Measurements from ENCODE around the gene TBC1D13.
A peak's percentile ranks its signal among the peaks of the same experiment; 100 is the strongest.
"Not testable (repeated sequence)": the region's sequence is repeated elsewhere in the genome, so short reads cannot be mapped to it uniquely, and the experiment has no call there.

The TBC1D13 gene

GRCh38 chr9:128785427-128785826 lies 1.6 kb upstream of the TBC1D13 start:
- no peak for DNase-seq (ENCODE audit: low read depth in 2 of 2)

GRCh38 chr9:128787659-128788058 lies 606 bp downstream of the TBC1D13 start:
- DNase-seq (ENCODE audit: low read depth in 2 of 2) = no peak

DNA sequence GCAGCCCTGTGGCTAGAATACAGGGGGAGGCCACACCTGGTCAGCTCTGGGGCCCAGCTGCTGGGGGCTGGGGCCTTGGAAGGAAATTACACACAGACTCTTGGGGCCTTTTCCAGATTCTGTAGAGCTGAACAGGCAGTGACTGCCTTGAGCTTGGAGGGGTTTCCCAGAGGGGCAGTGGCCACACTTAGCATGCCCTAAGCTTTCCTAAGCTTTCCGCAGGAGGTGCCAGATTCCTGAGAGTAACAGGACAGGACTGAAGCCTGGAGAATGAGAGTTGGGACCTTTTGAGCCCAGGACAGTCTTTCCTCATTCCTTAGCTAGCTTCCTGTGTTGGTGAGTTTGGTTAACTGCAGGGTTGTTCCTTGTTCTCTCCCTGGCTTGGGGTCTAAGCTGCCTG lies 1.4 kb downstream of the TBC1D13 start:
- no peak for DNase-seq (ENCODE audit: low read depth in 2 of 2)

- DNase-seq (ENCODE audit: low read depth in 2 of 2) = no peak
These were observed 3.5 kb downstream of the TBC1D13 start for GRCh38 chr9:128790536-128790935.

- DNase-seq (ENCODE audit: low read depth in 2 of 2) = no peak
These were observed 5.1 kb downstream of the TBC1D13 start for GRCh38 chr9:128792134-128792533.

DNA sequence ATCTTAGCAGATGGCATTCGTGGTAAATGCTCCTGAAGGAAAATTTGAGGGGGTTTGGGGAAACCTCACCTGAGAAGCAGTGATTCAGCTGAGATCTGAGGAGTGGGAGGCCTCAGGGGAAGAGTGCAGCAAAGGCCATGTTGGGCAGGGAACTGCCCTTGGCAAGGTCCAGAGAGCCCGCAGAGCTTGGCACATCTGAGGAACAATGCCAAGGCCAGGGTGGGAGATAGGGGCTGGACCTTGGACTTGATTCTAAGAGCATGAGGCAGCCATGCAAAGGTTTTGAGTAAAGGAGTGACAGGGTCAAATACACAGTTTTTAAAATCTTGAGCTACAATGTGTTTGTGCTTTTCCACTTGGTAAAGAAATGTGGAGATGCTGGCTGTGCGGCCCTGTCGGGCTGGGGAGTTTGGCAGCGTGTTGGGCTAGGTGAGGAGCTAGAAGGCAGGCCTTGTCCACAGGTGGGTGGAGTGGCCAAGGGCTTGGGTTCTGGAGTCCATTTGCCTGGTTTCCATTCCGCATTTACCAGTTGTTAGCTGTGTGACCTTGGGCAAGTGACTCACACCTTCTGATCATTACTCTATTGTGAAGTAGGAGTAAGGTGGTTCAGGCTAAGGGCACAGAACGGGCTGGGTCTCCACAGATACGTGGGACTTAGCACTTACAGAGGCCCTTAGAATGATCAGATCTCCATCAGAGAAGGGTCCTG lies 6.1 kb downstream of the TBC1D13 start:
- DNase-seq (ENCODE audit: low read depth in 2 of 2) = no peak

DNA sequence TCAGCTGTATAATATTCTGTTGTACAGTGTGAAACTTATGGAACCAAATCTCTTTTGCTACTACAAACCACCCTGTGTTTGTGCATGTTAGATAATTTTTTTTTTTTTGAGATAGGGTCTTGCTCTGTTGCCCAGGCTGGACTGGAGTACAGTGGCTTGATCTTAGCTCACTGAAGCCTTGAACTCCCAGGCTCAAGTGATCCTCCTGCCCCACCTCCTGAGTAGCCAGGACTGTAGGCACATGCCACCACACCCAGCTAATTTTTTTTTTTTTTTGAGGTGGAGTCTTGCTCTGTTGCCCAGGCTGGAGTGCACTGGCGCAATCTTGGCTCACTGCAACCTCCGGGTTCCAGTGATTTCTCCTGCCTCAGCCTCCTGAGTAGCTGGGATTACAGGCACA lies 7.9 kb downstream of the TBC1D13 start:
- DNase-seq (ENCODE audit: low read depth in 2 of 2) = not testable (repeated sequence)

DNA sequence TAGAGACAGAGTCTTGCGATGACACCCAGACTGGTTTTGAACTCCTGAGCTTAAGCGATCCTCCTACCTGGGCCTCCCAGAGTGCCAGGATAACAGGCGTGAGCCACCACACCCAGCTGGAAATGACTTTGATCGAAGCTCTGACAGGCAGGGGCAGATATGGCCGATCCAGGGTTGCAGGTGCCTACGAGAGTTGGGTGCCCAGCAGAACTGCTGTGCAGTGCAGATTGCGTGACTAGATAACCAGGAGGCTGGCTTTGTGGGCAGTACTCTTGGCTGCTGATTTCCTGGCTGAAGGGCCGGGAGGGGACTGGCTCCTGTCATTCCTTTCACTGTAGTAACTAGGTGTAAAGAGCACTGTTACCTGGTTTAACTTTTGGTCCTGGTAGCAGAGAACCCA lies 11.8 kb downstream of the TBC1D13 start:
- no peak for DNase-seq (ENCODE audit: low read depth in 2 of 2)

DNA sequence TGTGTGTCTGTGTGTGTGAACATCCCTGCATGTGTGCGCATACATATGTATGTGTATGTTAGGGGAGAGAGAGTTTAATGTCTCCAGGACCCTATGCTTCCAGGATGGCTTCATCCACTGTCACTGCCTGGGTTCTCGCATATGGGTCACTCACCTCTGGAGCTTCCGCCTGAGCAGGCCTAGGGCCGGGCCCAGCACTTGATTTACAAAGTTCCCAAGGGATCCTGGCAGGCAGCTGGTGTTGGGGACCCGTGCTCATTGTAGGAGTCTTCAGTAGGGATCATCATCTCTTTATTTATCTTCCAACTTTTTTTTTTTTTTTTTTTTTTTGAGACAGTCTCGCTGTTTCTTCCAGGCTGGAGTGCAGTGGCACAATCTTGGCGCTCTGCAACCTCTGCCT lies 13.0 kb downstream of the TBC1D13 start:
- DNase-seq (ENCODE audit: low read depth in 2 of 2) = no peak

- DNase-seq (ENCODE audit: low read depth in 2 of 2) = no peak
These were observed 15.4 kb downstream of the TBC1D13 start for GRCh38 chr9:128802482-128802881.

DNA sequence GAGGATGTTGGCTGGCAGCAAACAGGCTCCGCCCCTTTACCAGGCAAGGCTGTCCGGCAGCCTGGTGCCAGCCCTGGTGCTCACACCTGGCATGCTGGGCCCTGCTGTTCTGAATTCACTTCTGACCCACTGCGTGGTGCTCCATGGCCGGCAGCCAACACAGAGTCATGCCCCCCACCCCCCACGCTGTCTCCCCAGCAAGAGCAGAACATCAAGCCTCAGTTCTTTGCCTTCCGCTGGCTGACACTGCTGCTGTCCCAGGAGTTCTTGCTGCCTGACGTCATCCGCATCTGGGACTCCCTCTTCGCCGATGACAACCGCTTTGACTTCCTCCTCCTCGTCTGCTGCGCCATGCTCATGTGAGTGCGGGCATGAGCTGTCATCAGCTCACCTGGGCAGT lies 18.6 kb downstream of the TBC1D13 start:
- no peak for DNase-seq (ENCODE audit: low read depth in 2 of 2)

DNA sequence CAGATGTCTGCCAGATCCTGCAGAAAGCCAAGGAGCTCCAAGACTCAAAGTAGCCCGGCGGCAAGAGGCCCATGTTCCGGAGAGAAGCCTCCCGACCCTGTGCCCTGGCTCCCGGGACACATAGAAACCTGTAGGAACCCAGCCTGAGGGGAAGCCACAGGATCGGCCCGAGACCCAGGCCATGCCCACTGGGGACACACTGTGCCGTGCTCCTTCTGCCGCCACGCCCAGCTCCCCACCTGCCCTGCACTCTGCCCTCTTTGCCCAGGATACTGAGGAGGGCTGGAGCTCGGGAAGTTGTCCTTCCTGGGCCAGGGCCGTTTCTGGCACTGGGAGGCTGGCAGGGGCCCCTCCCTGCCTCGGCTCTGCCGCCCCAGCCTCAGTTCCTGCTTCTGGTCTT lies 20.8 kb downstream of the TBC1D13 start:
- no peak for DNase-seq (ENCODE audit: low read depth in 2 of 2)

GRCh38 chr9:128808543-128808942 lies 21.5 kb downstream of the TBC1D13 start:
- no peak for DNase-seq (ENCODE audit: low read depth in 2 of 2)

DNA sequence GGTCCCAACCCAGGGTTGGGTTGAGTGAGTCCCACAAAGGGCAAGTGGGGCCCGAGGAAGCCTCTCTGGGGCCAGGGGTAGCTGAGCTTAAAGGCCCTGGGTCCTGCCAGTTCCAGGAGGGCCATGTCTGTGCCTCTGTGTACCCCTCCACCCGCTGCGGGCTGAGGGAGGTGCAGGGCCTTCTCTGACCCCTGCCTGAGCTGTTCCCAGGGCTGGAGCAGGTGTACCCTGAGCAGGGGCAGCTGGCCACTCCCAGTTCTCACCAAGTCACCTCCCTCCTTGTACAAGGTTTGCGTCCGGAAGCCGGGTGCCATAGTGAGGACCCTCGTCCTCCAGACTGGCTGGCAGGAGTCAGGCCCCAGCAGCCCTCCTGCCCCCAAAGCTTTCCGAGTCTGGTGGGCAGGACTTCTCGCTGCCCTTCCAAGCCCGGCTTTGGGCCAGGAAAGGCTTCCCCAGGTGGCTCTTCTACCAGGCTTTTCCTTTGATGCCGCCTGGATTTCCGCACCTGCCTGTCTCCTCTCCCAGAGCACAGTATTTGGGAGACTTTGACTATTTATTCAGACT lies 22.1 kb downstream of the TBC1D13 start:
- no peak for DNase-seq (ENCODE audit: low read depth in 2 of 2)

GRCh38 chr9:128809831-128810230 lies 22.8 kb downstream of the TBC1D13 start:
- no peak for DNase-seq (ENCODE audit: low read depth in 2 of 2)

GRCh38 chr9:128810873-128811272 lies 23.8 kb downstream of the TBC1D13 start:
- DNase-seq (ENCODE audit: low read depth in 2 of 2) = no peak

GRCh38 chr9:128818099-128818838 lies 31.2 kb downstream of the TBC1D13 start, which contains the start of gene ENDOG:
ENDOG (plus strand) TSS chr9:128818500; CDS start chr9:128818685, 185 bp downstream.
- peak; percentile 94 to 96 for DNase-seq (ENCODE audit: low read depth in 2 of 2)

DNA sequence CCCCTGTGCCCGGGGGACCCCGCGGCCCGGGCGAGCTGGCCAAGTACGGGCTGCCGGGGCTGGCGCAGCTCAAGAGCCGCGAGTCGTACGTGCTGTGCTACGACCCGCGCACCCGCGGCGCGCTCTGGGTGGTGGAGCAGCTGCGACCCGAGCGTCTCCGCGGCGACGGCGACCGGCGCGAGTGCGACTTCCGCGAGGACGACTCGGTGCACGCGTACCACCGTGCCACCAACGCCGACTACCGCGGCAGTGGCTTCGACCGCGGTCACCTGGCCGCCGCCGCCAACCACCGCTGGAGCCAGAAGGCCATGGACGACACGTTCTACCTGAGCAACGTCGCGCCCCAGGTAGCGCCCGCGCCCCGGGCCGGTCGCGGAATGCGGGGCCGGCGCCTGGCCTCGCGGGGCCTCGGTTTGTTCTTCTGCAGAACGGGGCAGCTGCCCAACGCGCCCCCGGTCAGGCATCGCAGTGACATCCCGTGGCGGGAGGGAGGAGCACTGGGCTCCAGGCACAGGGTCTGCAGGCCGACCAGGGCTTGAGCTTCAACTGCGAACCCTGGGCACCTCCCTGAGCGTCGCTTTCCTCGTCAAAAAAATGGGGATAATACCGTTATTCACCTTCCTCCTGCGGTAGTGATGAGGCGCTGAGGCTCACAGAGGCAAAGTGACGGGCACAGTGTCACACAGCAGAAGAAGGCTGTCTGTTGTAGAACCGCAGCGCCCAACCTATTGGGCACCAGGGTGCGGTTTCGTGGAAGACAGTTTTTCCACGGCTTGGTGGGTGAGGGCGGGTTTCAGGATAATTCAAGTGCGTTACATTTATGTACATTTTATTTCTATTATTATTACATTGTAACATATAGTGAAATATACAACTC lies 32.0 kb downstream of the TBC1D13 start:
- DNase-seq (ENCODE audit: low read depth in 2 of 2) = no peak

DNA sequence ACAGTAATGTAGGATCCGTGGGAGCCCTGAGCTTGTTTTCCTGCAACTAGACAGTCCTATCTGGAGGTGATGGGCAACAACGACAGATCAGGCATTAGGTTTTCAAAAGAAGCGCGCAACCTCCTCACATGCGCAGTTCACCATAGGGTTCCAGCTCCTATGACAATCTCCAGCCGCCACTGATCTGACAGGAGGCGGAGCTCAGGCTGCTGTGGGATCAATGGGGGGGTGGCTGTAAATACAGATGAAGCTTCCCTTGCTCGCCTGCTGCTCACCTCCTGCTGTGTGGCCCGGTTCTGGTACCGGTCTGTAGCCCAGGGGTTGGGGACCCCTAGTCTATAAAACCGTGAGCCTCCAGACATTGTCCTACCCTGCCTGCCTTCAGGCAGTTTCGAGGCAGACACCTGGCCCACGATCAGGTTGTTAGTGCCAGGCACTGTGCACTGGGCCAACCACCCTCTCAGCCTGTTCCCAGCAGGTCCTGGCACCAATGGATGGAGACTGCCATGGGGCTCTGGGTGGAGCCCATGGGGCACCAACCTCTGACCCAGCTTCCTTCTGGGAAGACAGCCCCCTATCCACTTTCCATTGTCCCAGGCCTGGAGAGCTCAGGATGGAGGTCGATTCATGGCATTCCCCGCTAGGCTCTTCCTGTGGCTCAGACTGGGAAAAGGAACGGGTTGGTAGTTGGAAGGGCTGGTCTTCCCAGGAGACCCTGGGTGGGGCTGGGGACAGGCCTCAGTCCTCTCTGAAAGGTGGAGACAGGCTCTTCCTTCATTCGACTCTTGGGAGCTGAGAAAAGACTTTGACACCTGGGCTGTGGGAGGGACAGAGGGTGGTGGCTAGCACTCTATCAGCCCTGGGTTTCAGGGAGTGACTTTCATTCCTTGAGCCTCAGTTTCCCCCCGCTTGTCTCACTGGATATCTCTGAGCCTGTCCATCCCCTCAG lies 32.9 kb downstream of the TBC1D13 start:
- no peak for DNase-seq (ENCODE audit: low read depth in 2 of 2)

- DNase-seq (ENCODE audit: low read depth in 2 of 2) = no peak
These were observed 33.9 kb downstream of the TBC1D13 start for GRCh38 chr9:128820665-128821583.
